IPS-NIHi7 (cell line): ENCODE data around the gene INF2.

Experiments used
- DNase-seq: peaks from one replicate; pipeline ENCODE4 v3.0.0; 2012; ENCODE audit warnings: mixed read lengths; ENCODE audit errors: extremely low spot score

Gene INF2

GRCh38 chr14:104689881-104690711 lies 678 bp downstream of the INF2 start:
- DNase-seq: no peak

GRCh38 chr14:104690861-104691455 lies 1.5 kb downstream of the INF2 start:
- DNase-seq: no peak

- no peak for DNase-seq
Observed at GRCh38 chr14:104691546-104692260, 2.3 kb downstream of the INF2 start.

GRCh38 chr14:104692261-104692938 lies 3.0 kb downstream of the INF2 start:
- DNase-seq: no peak

GRCh38 chr14:104692939-104693315 lies 3.5 kb downstream of the INF2 start:
- DNase-seq: no peak

GRCh38 chr14:104693482-104694431 lies 4.3 kb downstream of the INF2 start:
- DNase-seq: no peak

- no peak for DNase-seq
Observed at GRCh38 chr14:104694475-104694950, 5.1 kb downstream of the INF2 start.

- no peak for DNase-seq
Observed at GRCh38 chr14:104694991-104695659, 5.7 kb downstream of the INF2 start.

GRCh38 chr14:104695660-104696000 lies 6.2 kb downstream of the INF2 start:
- DNase-seq: no peak

- DNase-seq: no peak
Observed at GRCh38 chr14:104696671-104697316, 7.4 kb downstream of the INF2 start.

GRCh38 chr14:104697317-104697703 lies 7.9 kb downstream of the INF2 start:
- no peak for DNase-seq

- DNase-seq: no peak
Observed at GRCh38 chr14:104697892-104698583, 8.6 kb downstream of the INF2 start.

- no peak for DNase-seq
Observed at GRCh38 chr14:104698688-104699425, 9.4 kb downstream of the INF2 start.

GRCh38 chr14:104699426-104699748 lies 10.0 kb downstream of the INF2 start:
- DNase-seq: no peak

- DNase-seq: no peak
Observed at GRCh38 chr14:104700225-104700651, 10.8 kb downstream of the INF2 start.

- no peak for DNase-seq
Observed at GRCh38 chr14:104700747-104701217, 11.4 kb downstream of the INF2 start.

- no peak for DNase-seq
Observed at GRCh38 chr14:104701383-104702076, 12.1 kb downstream of the INF2 start.

GRCh38 chr14:104702106-104702505 lies 12.7 kb downstream of the INF2 start:
- no peak for DNase-seq
